Cardiac muscle cell (in vitro differentiated cells and primary cell): Measurements from ENCODE around the gene PRPF40A. TPM values are rescaled to one million over a fixed set of nuclear protein-coding genes. Genes with fewer than 3 reads are reported as not detected.

Source experiments
- DNase-seq, 2 donors: peaks; one replicate each; pipeline versions ENCODE4 v3.0.0 to v3.0.0-alpha.2; 2010 to 2017; ENCODE audit warnings: low read depth in 1 of 2, low spot score in 1 of 2
- H3K27ac ChIP-seq: fragments of 200-600 bp; sonication (generic); 2 replicates; pipeline ENCODE4 v1.5.1; 2016
- H3K27me3 ChIP-seq: fragments of 200-600 bp; sonication (generic); 2 replicates; pipeline ENCODE4 v1.6.0; 2016; ENCODE audit warnings: control low read depth
- H3K36me3 ChIP-seq: fragments of 200-600 bp; sonication (generic); 2 replicates; pipeline ENCODE4 v1.5.1; 2016; ENCODE audit warnings: control low read depth
- H3K4me1 ChIP-seq: fragments of 200-600 bp; sonication (generic); 2 replicates; pipeline ENCODE4 v1.8.1; 2017; ENCODE audit warnings: low read depth, mild to moderate bottlenecking, mixed run types
- H3K4me3 ChIP-seq: fragments of 200-600 bp; sonication (generic); 2 replicates; pipeline ENCODE4 v1.5.1; 2016; ENCODE audit warnings: mild to moderate bottlenecking
- H3K9me3 ChIP-seq: fragments of 200-600 bp; sonication (generic); 2 replicates; pipeline ENCODE4 v1.5.1; 2017; ENCODE audit warnings: low read depth, mild to moderate bottlenecking, control low read depth
- CTCF ChIP-seq: IDR thresholded peaks from 2 replicates; pipeline ENCODE4 v1.5.1; 2012; ENCODE audit warnings: low read depth, mild to moderate bottlenecking, low read length
- polyA plus RNA-seq: library from polyadenylated mRNA; unstranded; fragments of >200 nt; fragmentation: Nextera tagmentation; extraction: Ambion mirVana; gene quantifications from 2 replicates; pipeline ENCODE4 v1.2.1, GENCODE V29; 2016
- total RNA-seq: library from RNA; depleted of rRNA; stranded (reverse); fragments of >200 nt; gene quantifications from 2 replicates; pipeline ENCODE4 v1.2.3, GENCODE V29; 2016

The PRPF40A gene
- total and polyA plus RNA-seq, 2 experiments from 2014 or later, result 91.5 to 107 TPM

GRCh38 chr2:152649997-152650396 lies 67.3 kb downstream of the PRPF40A start:
- TF ChIP-seq CTCF, result no peak
- no peak overlapping the region for H3K4me3 ChIP-seq
- H3K27ac ChIP-seq, result no peak overlapping the region
- H3K36me3 ChIP-seq, result peaks cover 20% of the 10 kb centered on the region
- DNase-seq, result no peak
- no peaks in the 10 kb centered on the region for H3K9me3 ChIP-seq
- no peaks in the 10 kb centered on the region for H3K27me3 ChIP-seq
- H3K4me1 ChIP-seq, result no peaks in the 10 kb centered on the region

- H3K27me3 ChIP-seq, result no peaks in the 10 kb centered on the region
- no peaks in the 10 kb centered on the region for H3K9me3 ChIP-seq
- no peaks in the 10 kb centered on the region for H3K4me1 ChIP-seq
- no peak overlapping the region for H3K4me3 ChIP-seq
- peak overlapping the region; percentile 34 for H3K27ac ChIP-seq
- peaks cover 11% of the 10 kb centered on the region for H3K36me3 ChIP-seq
- DNase-seq, result peak in 1 of 2 donors; percentile 29
- peak; percentile 19 for TF ChIP-seq CTCF
Measured at GRCh38 chr2:152648336-152648735, 68.9 kb downstream of the PRPF40A start.

- Histone ChIP-seq H3K9me3 (no peaks in the 10 kb centered on the region), H3K4me3 (no peak overlapping the region), H3K27ac (peak overlapping the region; percentile 34), H3K4me1 (no peaks in the 10 kb centered on the region), H3K36me3 (peaks cover 11% of the 10 kb centered on the region), H3K27me3 (no peaks in the 10 kb centered on the region)
- peak; percentile 7 to 39 for DNase-seq
- no peak for TF ChIP-seq CTCF
Measured at GRCh38 chr2:152647552-152647951, 69.7 kb downstream of the PRPF40A start.

- no peak for TF ChIP-seq CTCF
- Histone ChIP-seq H3K27me3 (no peaks in the 10 kb centered on the region), H3K4me1 (no peaks in the 10 kb centered on the region), H3K36me3 (peaks cover 11% of the 10 kb centered on the region), H3K9me3 (no peaks in the 10 kb centered on the region), H3K4me3 (no peak overlapping the region), H3K27ac (no peak overlapping the region)
- DNase-seq, result peak in 1 of 2 donors; percentile 71
Measured at GRCh38 chr2:152646775-152647174, 70.5 kb downstream of the PRPF40A start.

GRCh38 chr2:152646264-152646663 lies 71.0 kb downstream of the PRPF40A start:
- H3K4me1 ChIP-seq, result no peaks in the 10 kb centered on the region
- no peak overlapping the region for H3K4me3 ChIP-seq
- no peak overlapping the region for H3K27ac ChIP-seq
- H3K9me3 ChIP-seq, result no peaks in the 10 kb centered on the region
- TF ChIP-seq CTCF, result no peak
- peaks cover 16% of the 10 kb centered on the region for H3K36me3 ChIP-seq
- H3K27me3 ChIP-seq, result no peaks in the 10 kb centered on the region
- DNase-seq, result no peak
